ENCODE measurements around the gene SYPL2.
A peak's percentile ranks its signal among the peaks of the same experiment; 100 is the strongest.

SYPL2 gene

GRCh38 chr1:109504974-109505373, 38.6 kb downstream of the SYPL2 start:
- no peak overlapping the region for H3K56ac ChIP-seq (ENCODE audit: low read length)
- no peak for DNase-seq
- no peak overlapping the region for H3K4me2 ChIP-seq (ENCODE audit: low read length)
- H2BK120ac ChIP-seq (ENCODE audit: low read depth, low read length): no peak overlapping the region
- no peak overlapping the region for H4K8ac ChIP-seq (ENCODE audit: low read depth, low read length)
- no peak overlapping the region for H3K27ac ChIP-seq (ENCODE audit: low read depth, low read length)
- H2BK15ac ChIP-seq (replicated peaks; ENCODE audit: low read depth): no peak overlapping the region
- H3K27me3 ChIP-seq (ENCODE audit: insufficient read depth, low read length, poor library complexity): peaks cover 2% of the 10 kb centered on the region
- H3K79me2 ChIP-seq (ENCODE audit: control insufficient read depth, insufficient read depth, low read length): no peaks in the 10 kb centered on the region
- no peak overlapping the region for H3K23ac ChIP-seq (ENCODE audit: low read length)
- no peak overlapping the region for H4K5ac ChIP-seq (ENCODE audit: low read length)
- no peak overlapping the region for H3K18ac ChIP-seq (ENCODE audit: low read length)
- WGBS (ENCODE audit: extremely low coverage, insufficient coverage, low lambda C conversion rate): no CpG with 5 or more reads among the region's 1 CpG
- peaks cover 2% of the 10 kb centered on the region for H3K4me1 ChIP-seq (ENCODE audit: control insufficient read depth, low read depth, low read length)
- H3K4me3 ChIP-seq (ENCODE audit: low read length): no peak overlapping the region
- H3K9ac ChIP-seq (ENCODE audit: low read length): no peak overlapping the region
- H2BK5ac ChIP-seq (ENCODE audit: low read length): no peak overlapping the region
- H3K4ac ChIP-seq (ENCODE audit: low read depth, low read length): no peak overlapping the region
- no peaks in the 10 kb centered on the region for H3K79me1 ChIP-seq (ENCODE audit: low read length)
- H2AK5ac ChIP-seq (ENCODE audit: low read length): no peak overlapping the region
- H3K36me3 ChIP-seq (ENCODE audit: control insufficient read depth, insufficient read depth, low read length): no peaks in the 10 kb centered on the region

GRCh38 chr1:109508001-109508872, 41.9 kb downstream of the SYPL2 start:
- Histone ChIP-seq H3K23ac (ENCODE audit: low read length) (no peak overlapping the region), H3K9ac (ENCODE audit: low read length) (no peak overlapping the region), H4K8ac (ENCODE audit: low read depth, low read length) (no peak overlapping the region), H3K27me3 (ENCODE audit: insufficient read depth, low read length, poor library complexity) (peaks cover 2% of the 10 kb centered on the region), H3K4me3 (ENCODE audit: low read length) (no peak overlapping the region), H3K27ac (ENCODE audit: low read depth, low read length) (no peak overlapping the region), H4K5ac (ENCODE audit: low read length) (no peak overlapping the region), H3K36me3 (ENCODE audit: control insufficient read depth, insufficient read depth, low read length) (no peaks in the 10 kb centered on the region), H3K56ac (ENCODE audit: low read length) (no peak overlapping the region), H3K18ac (ENCODE audit: low read length) (no peak overlapping the region), H2AK5ac (ENCODE audit: low read length) (no peak overlapping the region), H2BK120ac (ENCODE audit: low read depth, low read length) (no peak overlapping the region), H3K79me1 (ENCODE audit: low read length) (no peaks in the 10 kb centered on the region), H2BK15ac (replicated peaks; ENCODE audit: low read depth) (no peak overlapping the region), H3K4me1 (ENCODE audit: control insufficient read depth, low read depth, low read length) (no peaks in the 10 kb centered on the region), H3K79me2 (ENCODE audit: control insufficient read depth, insufficient read depth, low read length) (no peaks in the 10 kb centered on the region), H2BK5ac (ENCODE audit: low read length) (no peak overlapping the region), H3K4me2 (ENCODE audit: low read length) (no peak overlapping the region), H3K4ac (ENCODE audit: low read depth, low read length) (no peak overlapping the region)
- DNase-seq: no peak
- WGBS (ENCODE audit: extremely low coverage, insufficient coverage, low lambda C conversion rate): no CpG with 5 or more reads among the region's 25 CpGs

- Histone ChIP-seq H3K18ac (ENCODE audit: low read length) (no peak overlapping the region), H3K79me2 (ENCODE audit: control insufficient read depth, insufficient read depth, low read length) (no peaks in the 10 kb centered on the region), H3K27me3 (ENCODE audit: insufficient read depth, low read length, poor library complexity) (peaks cover 2% of the 10 kb centered on the region), H3K36me3 (ENCODE audit: control insufficient read depth, insufficient read depth, low read length) (no peaks in the 10 kb centered on the region), H2BK120ac (ENCODE audit: low read depth, low read length) (no peak overlapping the region), H3K4me3 (ENCODE audit: low read length) (no peak overlapping the region), H2BK5ac (ENCODE audit: low read length) (no peak overlapping the region), H3K56ac (ENCODE audit: low read length) (no peak overlapping the region), H3K4me2 (ENCODE audit: low read length) (no peak overlapping the region), H2BK15ac (replicated peaks; ENCODE audit: low read depth) (no peak overlapping the region), H4K8ac (ENCODE audit: low read depth, low read length) (no peak overlapping the region), H4K5ac (ENCODE audit: low read length) (no peak overlapping the region), H3K9ac (ENCODE audit: low read length) (no peak overlapping the region), H3K79me1 (ENCODE audit: low read length) (no peaks in the 10 kb centered on the region), H2AK5ac (ENCODE audit: low read length) (no peak overlapping the region), H3K23ac (ENCODE audit: low read length) (no peak overlapping the region), H3K4me1 (ENCODE audit: control insufficient read depth, low read depth, low read length) (no peaks in the 10 kb centered on the region), H3K4ac (ENCODE audit: low read depth, low read length) (no peak overlapping the region), H3K27ac (ENCODE audit: low read depth, low read length) (no peak overlapping the region)
- no peak for DNase-seq
- no CpG with 5 or more reads among the region's 7 CpGs for WGBS (ENCODE audit: extremely low coverage, insufficient coverage, low lambda C conversion rate)
Observed at GRCh38 chr1:109508873-109509175, 42.5 kb downstream of the SYPL2 start.

GRCh38 chr1:109509176-109510134, 43.1 kb downstream of the SYPL2 start, which contains the start of gene AMIGO1:
Gene AMIGO1 (minus strand): TSS chr1:109509727. CDS start chr1:109508912, 815 bp downstream.
- H3K4me1 ChIP-seq (ENCODE audit: control insufficient read depth, low read depth, low read length): no peaks in the 10 kb centered on the region
- no peak within 1 kb of the TSS for H2AK5ac ChIP-seq (ENCODE audit: low read length)
- no peak within 1 kb of the TSS for H2BK120ac ChIP-seq (ENCODE audit: low read depth, low read length)
- H3K27ac ChIP-seq (ENCODE audit: low read depth, low read length): no peak within 1 kb of the TSS
- H2BK15ac ChIP-seq (replicated peaks; ENCODE audit: low read depth): no peak within 1 kb of the TSS
- peak within 1 kb of the TSS; percentile 30 for H3K4me3 ChIP-seq (ENCODE audit: low read length)
- no peak within 1 kb of the TSS for H4K5ac ChIP-seq (ENCODE audit: low read length)
- H2BK5ac ChIP-seq (ENCODE audit: low read length): no peak within 1 kb of the TSS
- no peak within 1 kb of the TSS for H4K8ac ChIP-seq (ENCODE audit: low read depth, low read length)
- no peaks in the 10 kb centered on the region for H3K79me1 ChIP-seq (ENCODE audit: low read length)
- no peak within 1 kb of the TSS for H3K18ac ChIP-seq (ENCODE audit: low read length)
- H3K4ac ChIP-seq (ENCODE audit: low read depth, low read length): no peak within 1 kb of the TSS
- H3K56ac ChIP-seq (ENCODE audit: low read length): peak within 1 kb of the TSS; percentile 76
- H3K9ac ChIP-seq (ENCODE audit: low read length): peak within 1 kb of the TSS; percentile 65
- DNase-seq: peak; percentile 57
- H3K36me3 ChIP-seq (ENCODE audit: control insufficient read depth, insufficient read depth, low read length): no peaks in the 10 kb centered on the region
- no CpG with 5 or more reads among the region's 100 CpGs for WGBS (ENCODE audit: extremely low coverage, insufficient coverage, low lambda C conversion rate)
- peak within 1 kb of the TSS; percentile 54 for H3K4me2 ChIP-seq (ENCODE audit: low read length)
- H3K79me2 ChIP-seq (ENCODE audit: control insufficient read depth, insufficient read depth, low read length): no peaks in the 10 kb centered on the region
- H3K23ac ChIP-seq (ENCODE audit: low read length): peak within 1 kb of the TSS; percentile 68
- H3K27me3 ChIP-seq (ENCODE audit: insufficient read depth, low read length, poor library complexity): peaks cover 2% of the 10 kb centered on the region

GRCh38 chr1:109513110-109513710, 46.9 kb downstream of the SYPL2 start:
- Histone ChIP-seq H3K4me3 (ENCODE audit: low read length) (no peak overlapping the region), H4K5ac (ENCODE audit: low read length) (no peak overlapping the region), H3K18ac (ENCODE audit: low read length) (no peak overlapping the region), H3K23ac (ENCODE audit: low read length) (no peak overlapping the region), H4K8ac (ENCODE audit: low read depth, low read length) (no peak overlapping the region), H3K36me3 (ENCODE audit: control insufficient read depth, insufficient read depth, low read length) (no peaks in the 10 kb centered on the region), H2BK15ac (replicated peaks; ENCODE audit: low read depth) (no peak overlapping the region), H3K4me1 (ENCODE audit: control insufficient read depth, low read depth, low read length) (no peaks in the 10 kb centered on the region), H3K56ac (ENCODE audit: low read length) (no peak overlapping the region), H2BK5ac (ENCODE audit: low read length) (no peak overlapping the region), H2AK5ac (ENCODE audit: low read length) (no peak overlapping the region), H2BK120ac (ENCODE audit: low read depth, low read length) (no peak overlapping the region), H3K4ac (ENCODE audit: low read depth, low read length) (no peak overlapping the region), H3K27me3 (ENCODE audit: insufficient read depth, low read length, poor library complexity) (peaks cover 2% of the 10 kb centered on the region), H3K79me1 (ENCODE audit: low read length) (no peaks in the 10 kb centered on the region), H3K9ac (ENCODE audit: low read length) (no peak overlapping the region), H3K4me2 (ENCODE audit: low read length) (no peak overlapping the region), H3K27ac (ENCODE audit: low read depth, low read length) (no peak overlapping the region), H3K79me2 (ENCODE audit: control insufficient read depth, insufficient read depth, low read length) (no peaks in the 10 kb centered on the region)
- DNase-seq: no peak
- WGBS (ENCODE audit: extremely low coverage, insufficient coverage, low lambda C conversion rate): no CpG with 5 or more reads among the region's 2 CpGs
